K562 (cell line): ENCODE results near the gene PADI1.
A peak's percentile ranks its signal among the peaks of the same experiment; 100 is the strongest.

Experiments
- ATF2 ChIP-seq: sonication (generic); formaldehyde crosslinking; IDR thresholded peaks from 2 replicates; pipeline ENCODE4 v1.8.1; 2022; ENCODE audit warnings: missing genetic modification reagents
- CBX2 ChIP-seq: fragments of 200-600 bp; sonication (generic); IDR thresholded peaks from one replicate; pipeline ENCODE4 v1.6.1; 2012; ENCODE audit warnings: mild to moderate bottlenecking, low read length, inconsistent platforms; ENCODE audit not compliant: insufficient read depth, poor library complexity, severe bottlenecking
- CHD4 ChIP-seq: fragments of 200-600 bp; sonication (generic); IDR thresholded peaks from 3 replicates; pipeline ENCODE4 v1.6.1; 2012; ENCODE audit warnings: low read depth, mild to moderate bottlenecking, mixed read lengths, low read length, inconsistent platforms; ENCODE audit not compliant: insufficient read depth, insufficient replicate concordance, poor library complexity, severe bottlenecking
- EZH2 ChIP-seq: IDR thresholded peaks from 2 replicates; pipeline ENCODE4 v1.6.1; 2012; ENCODE audit warnings: low read depth, mild to moderate bottlenecking, inconsistent platforms, low read length, borderline replicate concordance
- FIP1L1 ChIP-seq: fragments of 200-400 bp; formaldehyde crosslinking; IDR thresholded peaks from 2 replicates; pipeline ENCODE4 v1.6.1; 2018; ENCODE audit warnings: mild to moderate bottlenecking, low read depth, low read length; ENCODE audit not compliant: poor library complexity, severe bottlenecking
- KLF16 ChIP-seq: IDR thresholded peaks from 2 replicates; pipeline ENCODE4 v1.6.1; 2016; ENCODE audit warnings: antibody characterized with exemption
- POLR2AphosphoS5 ChIP-seq: IDR thresholded peaks from 2 replicates; pipeline ENCODE4 v1.6.1; 2011; ENCODE audit warnings: mild to moderate bottlenecking, low read depth, low read length, moderate library complexity; ENCODE audit not compliant: control insufficient read depth, insufficient read depth
- SP1 ChIP-seq: sonication (generic); formaldehyde crosslinking; IDR thresholded peaks from 2 replicates; pipeline ENCODE4 v1.8.1; 2022; ENCODE audit warnings: mild to moderate bottlenecking, missing genetic modification reagents
- TCF7L2 ChIP-seq: fragments of 150-350 bp; IDR thresholded peaks from 2 replicates; pipeline ENCODE4 v1.6.1; 2016; ENCODE audit warnings: low read depth, mild to moderate bottlenecking, low read length, moderate library complexity
- ZKSCAN1 ChIP-seq: fragments of 150-350 bp; IDR thresholded peaks from 2 replicates; pipeline ENCODE4 v1.6.1; 2016; ENCODE audit warnings: low read depth, low read length
- ZNF12 ChIP-seq: sonication (generic); formaldehyde crosslinking; IDR thresholded peaks from 2 replicates; pipeline ENCODE4 v1.4.0; 2020; ENCODE audit warnings: mild to moderate bottlenecking, missing genetic modification reagents

GRCh38 chr1:17163789-17164666, 40.9 kb upstream of the PADI1 start:
- TF ChIP-seq ZKSCAN1 (peak; percentile 91), ATF2 (CRISPR knock-in tag) (no peak), CBX2 (no peak), CHD4 (no peak), ZNF12 (CRISPR knock-in tag) (no peak), SP1 (CRISPR knock-in tag) (no peak), POLR2AphosphoS5 (no peak), TCF7L2 (no peak), FIP1L1 (no peak), EZH2 (no peak), KLF16 (no peak)
